ENCODE measurements around the gene SOX12.

- no peak for TF ChIP-seq FOXM1 (IDR thresholded peaks at IDR 0.05; ENCODE audit: low read depth)
- TF ChIP-seq, protein P1, sequence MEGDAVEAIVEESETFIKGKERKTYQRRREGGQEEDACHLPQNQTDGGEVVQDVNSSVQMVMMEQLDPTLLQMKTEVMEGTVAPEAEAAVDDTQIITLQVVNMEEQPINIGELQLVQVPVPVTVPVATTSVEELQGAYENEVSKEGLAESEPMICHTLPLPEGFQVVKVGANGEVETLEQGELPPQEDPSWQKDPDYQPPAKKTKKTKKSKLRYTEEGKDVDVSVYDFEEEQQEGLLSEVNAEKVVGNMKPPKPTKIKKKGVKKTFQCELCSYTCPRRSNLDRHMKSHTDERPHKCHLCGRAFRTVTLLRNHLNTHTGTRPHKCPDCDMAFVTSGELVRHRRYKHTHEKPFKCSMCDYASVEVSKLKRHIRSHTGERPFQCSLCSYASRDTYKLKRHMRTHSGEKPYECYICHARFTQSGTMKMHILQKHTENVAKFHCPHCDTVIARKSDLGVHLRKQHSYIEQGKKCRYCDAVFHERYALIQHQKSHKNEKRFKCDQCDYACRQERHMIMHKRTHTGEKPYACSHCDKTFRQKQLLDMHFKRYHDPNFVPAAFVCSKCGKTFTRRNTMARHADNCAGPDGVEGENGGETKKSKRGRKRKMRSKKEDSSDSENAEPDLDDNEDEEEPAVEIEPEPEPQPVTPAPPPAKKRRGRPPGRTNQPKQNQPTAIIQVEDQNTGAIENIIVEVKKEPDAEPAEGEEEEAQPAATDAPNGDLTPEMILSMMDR (IDR thresholded peaks at IDR 0.05), result no peak
- no peak for TF ChIP-seq USF2 (IDR thresholded peaks at IDR 0.05; ENCODE audit: borderline replicate concordance, low read depth, low read length)
- no peak for TF ChIP-seq EZH2phosphoT487 (IDR thresholded peaks at IDR 0.05; ENCODE audit: borderline replicate concordance, low read depth)
- no peak for TF ChIP-seq EP300 (IDR thresholded peaks at IDR 0.05; ENCODE audit: borderline replicate concordance in 1 of 2, low read depth in 1 of 2, low read length in 1 of 2)
- TF ChIP-seq RFX5 (IDR thresholded peaks at IDR 0.05; ENCODE audit: low read length), result no peak
- no peak for TF ChIP-seq SMC3 (IDR thresholded peaks at IDR 0.05; ENCODE audit: low read depth, low read length)
- no peak for TF ChIP-seq POLR2AphosphoS5 (IDR thresholded peaks at IDR 0.05; ENCODE audit: low read depth, low read length)
- TF ChIP-seq SIN3A (IDR thresholded peaks at IDR 0.05; ENCODE audit: borderline replicate concordance, low read depth, low read length), result no peak
- TF ChIP-seq, protein P2, sequence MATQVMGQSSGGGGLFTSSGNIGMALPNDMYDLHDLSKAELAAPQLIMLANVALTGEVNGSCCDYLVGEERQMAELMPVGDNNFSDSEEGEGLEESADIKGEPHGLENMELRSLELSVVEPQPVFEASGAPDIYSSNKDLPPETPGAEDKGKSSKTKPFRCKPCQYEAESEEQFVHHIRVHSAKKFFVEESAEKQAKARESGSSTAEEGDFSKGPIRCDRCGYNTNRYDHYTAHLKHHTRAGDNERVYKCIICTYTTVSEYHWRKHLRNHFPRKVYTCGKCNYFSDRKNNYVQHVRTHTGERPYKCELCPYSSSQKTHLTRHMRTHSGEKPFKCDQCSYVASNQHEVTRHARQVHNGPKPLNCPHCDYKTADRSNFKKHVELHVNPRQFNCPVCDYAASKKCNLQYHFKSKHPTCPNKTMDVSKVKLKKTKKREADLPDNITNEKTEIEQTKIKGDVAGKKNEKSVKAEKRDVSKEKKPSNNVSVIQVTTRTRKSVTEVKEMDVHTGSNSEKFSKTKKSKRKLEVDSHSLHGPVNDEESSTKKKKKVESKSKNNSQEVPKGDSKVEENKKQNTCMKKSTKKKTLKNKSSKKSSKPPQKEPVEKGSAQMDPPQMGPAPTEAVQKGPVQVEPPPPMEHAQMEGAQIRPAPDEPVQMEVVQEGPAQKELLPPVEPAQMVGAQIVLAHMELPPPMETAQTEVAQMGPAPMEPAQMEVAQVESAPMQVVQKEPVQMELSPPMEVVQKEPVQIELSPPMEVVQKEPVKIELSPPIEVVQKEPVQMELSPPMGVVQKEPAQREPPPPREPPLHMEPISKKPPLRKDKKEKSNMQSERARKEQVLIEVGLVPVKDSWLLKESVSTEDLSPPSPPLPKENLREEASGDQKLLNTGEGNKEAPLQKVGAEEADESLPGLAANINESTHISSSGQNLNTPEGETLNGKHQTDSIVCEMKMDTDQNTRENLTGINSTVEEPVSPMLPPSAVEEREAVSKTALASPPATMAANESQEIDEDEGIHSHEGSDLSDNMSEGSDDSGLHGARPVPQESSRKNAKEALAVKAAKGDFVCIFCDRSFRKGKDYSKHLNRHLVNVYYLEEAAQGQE (IDR thresholded peaks at IDR 0.05; ENCODE audit: low read depth, low read length), result no peak
These were observed 9.2 kb downstream of the SOX12 start for GRCh38 chr20:334578-334977.

All from SK-N-SH (cell line).